Neural progenitor cell (in vitro differentiated cells): ENCODE data around the gene SNX27. TPM values are rescaled to one million over a fixed set of nuclear protein-coding genes. Genes with fewer than 3 reads are reported as not detected.

Experiments used
- DNase-seq: peaks from one replicate; pipeline ENCODE4 v3.0.0-alpha.2; 2016; ENCODE audit warnings: low spot score
- H2AFZ ChIP-seq: fragments of 200-600 bp; sonication (generic); replicated peaks from 2 replicates; pipeline ENCODE4 v1.6.1; 2016; ENCODE audit warnings: antibody characterized with exemption
- H3F3A ChIP-seq: fragments of 200-600 bp; sonication (generic); 2 replicates; pipeline ENCODE4 v1.6.1; 2016; ENCODE audit warnings: antibody characterized with exemption, low read depth
- H3K27ac ChIP-seq: fragments of 200-600 bp; sonication (generic); 2 replicates; pipeline ENCODE4 v1.5.1; 2016; ENCODE audit warnings: mild to moderate bottlenecking
- H3K27me3 ChIP-seq: fragments of 200-600 bp; sonication (generic); 2 replicates; pipeline ENCODE4 v1.6.1; 2016; ENCODE audit warnings: mild to moderate bottlenecking, moderate library complexity
- H3K36me3 ChIP-seq: fragments of 200-600 bp; sonication (generic); 2 replicates; pipeline ENCODE4 v1.5.1; 2016
- H3K4me1 ChIP-seq: fragments of 200-600 bp; sonication (generic); 2 replicates; pipeline ENCODE4 v1.6.1; 2016; ENCODE audit warnings: mixed run types
- H3K4me2 ChIP-seq: fragments of 200-600 bp; sonication (generic); 2 replicates; pipeline ENCODE4 v1.6.1; 2016
- H3K4me3 ChIP-seq: fragments of 200-600 bp; sonication (generic); 2 replicates; pipeline ENCODE4 v1.5.1; 2016
- H3K79me2 ChIP-seq: fragments of 200-600 bp; sonication (generic); 2 replicates; pipeline ENCODE4 v1.6.1; 2016; ENCODE audit warnings: low read depth
- H3K9ac ChIP-seq: fragments of 200-600 bp; sonication (generic); 2 replicates; pipeline ENCODE4 v1.6.1; 2016
- H3K9me3 ChIP-seq: fragments of 200-600 bp; sonication (generic); 2 replicates; pipeline ENCODE4 v1.5.1; 2016; ENCODE audit warnings: low read depth
- H4K20me1 ChIP-seq: fragments of 200-600 bp; sonication (generic); 2 replicates; pipeline ENCODE4 v1.6.1; 2016; ENCODE audit warnings: low read depth
- H3K27ac Mint-ChIP-seq: 3 replicates; pipeline ENCODE4 v1.8.0; 2021; ENCODE audit warnings: mixed read lengths
- H3K27me3 Mint-ChIP-seq: 2 replicates; pipeline ENCODE4 v1.8.0; 2022; ENCODE audit warnings: low read depth, mild to moderate bottlenecking, inconsistent platforms, moderate library complexity, mixed read lengths; ENCODE audit not compliant: insufficient read depth
- H3K36me3 Mint-ChIP-seq: 3 replicates; pipeline ENCODE4 v1.8.0; 2021; ENCODE audit warnings: mixed read lengths
- H3K4me1 Mint-ChIP-seq: 3 replicates; pipeline ENCODE4 v1.8.0; 2021; ENCODE audit warnings: mixed read lengths
- H3K4me3 Mint-ChIP-seq: 3 replicates; pipeline ENCODE4 v1.8.0; 2021; ENCODE audit warnings: mild to moderate bottlenecking, moderate library complexity, mixed read lengths
- H3K9me3 Mint-ChIP-seq: 3 replicates; pipeline ENCODE4 v1.8.0; 2020; ENCODE audit warnings: mixed read lengths
- CTCF ChIP-seq: fragments of 200-600 bp; sonication (generic); IDR thresholded peaks from 2 replicates; pipeline ENCODE4 v1.5.1; 2017; ENCODE audit warnings: antibody characterized with exemption, mild to moderate bottlenecking
- EZH2 ChIP-seq: fragments of 200-600 bp; sonication (generic); IDR thresholded peaks from 2 replicates; pipeline ENCODE4 v1.6.1; 2017; ENCODE audit warnings: antibody characterized with exemption, mild to moderate bottlenecking, moderate library complexity
- EZH2phosphoT487 ChIP-seq: fragments of 200-600 bp; sonication (generic); IDR thresholded peaks from 2 replicates; pipeline ENCODE4 v1.6.1; 2017; ENCODE audit warnings: antibody characterized with exemption
- total RNA-seq: library from RNA; depleted of rRNA; stranded (reverse); fragments of >200 nt; gene quantifications from 2 replicates; pipeline ENCODE4 v1.2.3, GENCODE V29; 2015; ENCODE audit warnings: low replicate concordance

Gene SNX27
- total RNA-seq, 1 donor from 2014 or later, result 34.1 TPM

- Histone ChIP-seq H4K20me1 (no peaks in the 10 kb centered on the region), H3K4me2 (no peak overlapping the region), H3K27me3 (no peaks in the 10 kb centered on the region), H3K4me1 (no peaks in the 10 kb centered on the region), H3K27ac (no peak overlapping the region), H3F3A (no peaks in the 10 kb centered on the region), H3K79me2 (no peaks in the 10 kb centered on the region), H2AFZ (no peak overlapping the region), H3K9ac (no peak overlapping the region), H3K9me3 (no peaks in the 10 kb centered on the region), H3K4me3 (no peak overlapping the region), H3K36me3 (no peaks in the 10 kb centered on the region)
- H3K27ac Mint-ChIP-seq, result no peak overlapping the region
- peaks cover 8% of the 10 kb centered on the region for H3K36me3 Mint-ChIP-seq
- DNase-seq, result no peak
- no peak overlapping the region for H3K4me3 Mint-ChIP-seq
- H3K4me1 Mint-ChIP-seq, result no peaks in the 10 kb centered on the region
- H3K9me3 Mint-ChIP-seq, result no peaks in the 10 kb centered on the region
- TF ChIP-seq EZH2phosphoT487 (no peak), CTCF (no peak), EZH2 (no peak)
- H3K27me3 Mint-ChIP-seq, result peaks cover 2% of the 10 kb centered on the region
Observed at GRCh38 chr1:151577173-151577572, 34.7 kb upstream of the SNX27 start.

- no peak overlapping the region for H3K27ac Mint-ChIP-seq
- Histone ChIP-seq H3K27me3 (no peaks in the 10 kb centered on the region), H2AFZ (no peak overlapping the region), H3K36me3 (no peaks in the 10 kb centered on the region), H3K4me1 (no peaks in the 10 kb centered on the region), H3F3A (no peaks in the 10 kb centered on the region), H4K20me1 (no peaks in the 10 kb centered on the region), H3K9me3 (no peaks in the 10 kb centered on the region), H3K27ac (no peak overlapping the region), H3K4me2 (no peak overlapping the region), H3K4me3 (no peak overlapping the region), H3K79me2 (no peaks in the 10 kb centered on the region), H3K9ac (no peak overlapping the region)
- H3K36me3 Mint-ChIP-seq, result peaks cover 11% of the 10 kb centered on the region
- TF ChIP-seq CTCF (no peak), EZH2 (no peak), EZH2phosphoT487 (no peak)
- no peaks in the 10 kb centered on the region for H3K4me1 Mint-ChIP-seq
- H3K4me3 Mint-ChIP-seq, result no peak overlapping the region
- peaks cover 2% of the 10 kb centered on the region for H3K27me3 Mint-ChIP-seq
- H3K9me3 Mint-ChIP-seq, result no peaks in the 10 kb centered on the region
- DNase-seq, result no peak
Observed at GRCh38 chr1:151578941-151579340, 32.9 kb upstream of the SNX27 start.

- Histone ChIP-seq H4K20me1 (no peaks in the 10 kb centered on the region), H3K4me1 (no peaks in the 10 kb centered on the region), H3F3A (no peaks in the 10 kb centered on the region), H3K9me3 (no peaks in the 10 kb centered on the region), H3K9ac (no peak overlapping the region), H3K4me2 (no peak overlapping the region), H3K4me3 (no peak overlapping the region), H3K27ac (no peak overlapping the region), H3K36me3 (no peaks in the 10 kb centered on the region), H3K79me2 (no peaks in the 10 kb centered on the region), H2AFZ (no peak overlapping the region), H3K27me3 (no peaks in the 10 kb centered on the region)
- TF ChIP-seq CTCF (no peak), EZH2 (no peak), EZH2phosphoT487 (no peak)
- H3K27me3 Mint-ChIP-seq, result peaks cover 2% of the 10 kb centered on the region
- H3K27ac Mint-ChIP-seq, result no peak overlapping the region
- peaks cover 8% of the 10 kb centered on the region for H3K36me3 Mint-ChIP-seq
- H3K4me3 Mint-ChIP-seq, result no peak overlapping the region
- no peak for DNase-seq
- H3K4me1 Mint-ChIP-seq, result no peaks in the 10 kb centered on the region
- H3K9me3 Mint-ChIP-seq, result no peaks in the 10 kb centered on the region
Observed at GRCh38 chr1:151579436-151580225, 32.2 kb upstream of the SNX27 start.
